ENCODE measurements around the gene INHA.

INHA gene

DNA sequence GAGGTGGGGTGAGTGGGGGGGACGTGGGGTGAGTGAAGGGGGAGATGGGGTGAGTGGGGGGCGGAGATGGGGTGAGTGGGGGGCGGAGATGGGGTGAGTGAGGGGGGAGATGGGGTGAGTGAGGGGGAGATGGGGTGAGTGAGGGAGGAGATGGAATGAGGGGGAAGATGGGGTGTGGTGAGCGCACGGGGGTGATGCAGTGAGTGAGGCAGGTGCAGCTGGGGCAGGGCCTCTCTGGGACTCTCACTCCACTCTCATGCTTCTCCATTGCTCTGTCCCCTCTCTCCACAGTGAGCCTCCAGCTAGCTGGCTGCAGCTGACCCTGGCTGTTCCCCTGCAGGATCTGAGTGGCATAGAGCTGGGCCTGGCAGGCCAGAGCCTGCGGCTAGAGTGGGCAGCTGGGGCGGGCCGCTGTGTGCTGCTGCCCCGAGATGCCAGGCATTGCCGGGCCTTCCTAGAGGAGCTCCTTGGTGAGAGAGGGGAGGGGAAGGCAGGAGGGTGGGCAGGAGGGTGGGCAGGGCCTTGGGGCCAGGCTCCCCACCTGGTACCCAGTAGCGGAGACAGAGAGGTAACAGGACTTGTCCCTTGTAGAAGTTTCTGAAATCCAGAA, 41.5 kb downstream of the INHA start:
- no peak for DNase-seq

- DNase-seq, result no peak
Observed at GRCh38 chr2:219614076-219614860, 42.2 kb downstream of the INHA start.

DNA sequence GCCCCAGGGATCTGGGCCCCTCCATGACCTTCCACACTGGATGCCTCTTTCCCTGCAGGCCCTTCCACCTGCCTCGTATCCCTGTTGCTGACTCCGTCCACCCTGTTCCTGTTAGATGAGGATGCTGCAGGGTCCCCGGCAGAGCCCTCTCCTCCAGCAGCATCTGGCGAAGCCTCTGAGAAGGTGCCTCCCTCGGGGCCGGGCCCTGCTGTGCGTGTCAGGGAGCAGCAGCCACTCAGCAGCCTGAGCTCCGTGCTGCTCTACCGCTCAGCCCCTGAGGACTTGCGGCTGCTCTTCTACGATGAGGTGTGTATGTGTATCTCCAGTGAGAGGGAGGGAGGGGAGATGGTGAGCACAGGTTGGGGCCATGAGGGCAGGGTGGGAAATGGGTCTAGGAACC, 42.9 kb downstream of the INHA start:
- no peak for DNase-seq

GRCh38 chr2:219615894-219616293, 43.8 kb downstream of the INHA start:
- no peak for DNase-seq

GRCh38 chr2:219616550-219616949, 44.4 kb downstream of the INHA start:
- DNase-seq, result no peak

DNA sequence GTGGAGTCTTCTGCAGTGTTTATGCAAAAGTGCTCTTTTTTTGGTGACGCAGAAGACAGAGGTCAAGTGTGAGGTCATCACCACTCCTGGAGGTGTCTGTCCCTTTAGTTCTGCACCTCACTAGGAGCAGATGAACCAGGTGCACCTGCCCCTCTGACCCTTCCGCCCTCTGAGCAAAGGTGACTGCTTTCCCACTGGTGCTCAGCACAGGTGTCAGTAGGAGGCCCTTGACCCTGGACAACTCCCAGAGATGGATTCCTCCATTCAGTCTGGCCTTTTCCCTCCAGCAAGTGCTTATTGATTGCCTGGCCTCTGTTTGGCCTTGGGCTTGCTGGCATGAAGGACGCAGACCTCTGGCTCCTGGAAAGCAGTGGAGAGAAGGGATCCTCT, 46.6 kb downstream of the INHA start:
- no peak for DNase-seq

GRCh38 chr2:219619235-219619634, 47.1 kb downstream of the INHA start:
- no peak for DNase-seq

DNA sequence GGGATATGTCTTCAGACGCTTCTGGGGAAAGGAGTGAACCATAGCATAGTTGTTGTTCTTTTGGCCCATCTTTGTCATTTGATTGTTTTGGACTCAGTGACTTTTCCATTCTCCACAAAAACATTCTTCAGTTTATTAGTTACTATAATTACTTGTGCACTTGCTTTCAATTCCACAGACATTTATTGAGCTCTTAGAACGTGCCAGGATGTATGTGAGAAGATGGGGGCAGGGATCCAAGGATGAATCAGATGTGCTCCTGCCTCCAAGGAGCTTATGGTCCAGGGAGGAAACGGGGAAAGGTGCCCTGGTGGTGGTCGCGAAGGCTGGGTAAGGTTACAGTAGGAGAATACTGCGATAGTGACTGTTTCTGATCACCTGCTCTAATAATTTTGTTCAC, 48.4 kb downstream of the INHA start:
- no peak for DNase-seq

DNA sequence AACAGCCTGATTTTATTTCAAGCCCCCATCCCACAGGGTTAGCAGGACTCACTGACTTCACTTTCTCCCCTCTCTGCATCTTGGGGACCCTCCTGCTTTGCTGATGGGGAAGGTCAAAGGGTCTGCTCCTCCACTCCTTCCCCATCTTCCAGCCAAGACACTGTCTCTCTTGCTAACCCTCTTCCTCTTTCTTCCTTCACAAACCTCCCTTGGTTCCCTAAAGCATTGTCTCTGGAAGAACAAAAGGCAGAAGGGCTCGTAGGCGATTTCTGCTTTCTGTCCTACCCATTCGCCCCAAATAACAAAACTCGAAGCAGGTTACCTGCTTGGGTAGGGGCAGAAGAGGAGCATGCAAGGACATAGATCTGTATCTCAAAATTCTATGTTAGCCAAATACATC, 49.8 kb downstream of the INHA start:
- DNase-seq, result no peak

DNA sequence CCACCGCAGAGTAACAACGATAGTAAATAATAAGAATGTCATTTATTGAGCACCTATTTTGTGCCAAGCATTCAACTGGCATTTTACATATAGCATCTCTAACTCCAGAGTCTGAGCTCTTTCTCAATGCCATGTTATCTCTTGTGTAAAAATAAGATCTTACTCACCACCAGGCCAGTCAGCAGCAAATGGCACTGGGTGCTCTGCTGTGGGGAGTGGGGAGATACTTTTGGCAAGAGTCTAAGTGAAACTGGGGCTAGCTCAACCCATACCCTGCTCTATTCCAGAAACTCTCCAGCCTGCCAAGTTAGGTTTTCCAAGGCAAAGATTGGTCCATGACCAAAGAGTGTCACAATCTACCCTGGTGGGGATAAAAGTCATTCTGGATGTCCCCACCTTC, 50.4 kb downstream of the INHA start:
- DNase-seq, result no peak

GRCh38 chr2:219624565-219624964, 52.5 kb downstream of the INHA start:
- DNase-seq, result no peak

- no peak for DNase-seq
Observed at GRCh38 chr2:219625179-219625578, 53.1 kb downstream of the INHA start.
